HG02763 (cell line): ENCODE results near the gene ERICH3.
A peak's percentile ranks its signal among the peaks of the same experiment; 100 is the strongest.

Experiments
- ATAC-seq: cut with Tn5 transposase; IDR thresholded peaks from one replicate; pipeline ENCODE4 v1.9.1; 2021; ENCODE audit warnings: mild to moderate bottlenecking, moderate library complexity; ENCODE audit not compliant: unreplicated experiment

ERICH3 gene

GRCh38 chr1:74591949-74592348, 81.6 kb downstream of the ERICH3 start:
- ATAC-seq: no peak

- ATAC-seq: no peak
Measured at GRCh38 chr1:74590288-74590687, 83.3 kb downstream of the ERICH3 start.

GRCh38 chr1:74587888-74588287, 85.7 kb downstream of the ERICH3 start:
- ATAC-seq: no peak

- ATAC-seq: no peak
Measured at GRCh38 chr1:74586253-74586897, 87.2 kb downstream of the ERICH3 start.

- ATAC-seq: no peak
Measured at GRCh38 chr1:74584185-74584584, 89.4 kb downstream of the ERICH3 start.

GRCh38 chr1:74583397-74583796, 90.2 kb downstream of the ERICH3 start:
- no peak for ATAC-seq

- peak; percentile 99 for ATAC-seq
Measured at GRCh38 chr1:74579425-74579824, 94.2 kb downstream of the ERICH3 start.

- no peak for ATAC-seq
Measured at GRCh38 chr1:74578101-74578500, 95.5 kb downstream of the ERICH3 start.

GRCh38 chr1:74571891-74572290, 101.7 kb downstream of the ERICH3 start:
- ATAC-seq: no peak

GRCh38 chr1:74571493-74571800, 102.1 kb downstream of the ERICH3 start:
- no peak for ATAC-seq

GRCh38 chr1:74570797-74571492, 102.6 kb downstream of the ERICH3 start:
- no peak for ATAC-seq

GRCh38 chr1:74549932-74550331, 123.7 kb downstream of the ERICH3 start:
- no peak for ATAC-seq

GRCh38 chr1:74548961-74549750, 124.4 kb downstream of the ERICH3 start:
- ATAC-seq: no peak

GRCh38 chr1:74545821-74546220, 127.8 kb downstream of the ERICH3 start:
- no peak for ATAC-seq

GRCh38 chr1:74534241-74534640, 139.4 kb downstream of the ERICH3 start:
- ATAC-seq: no peak

- no peak for ATAC-seq
Measured at GRCh38 chr1:74531796-74532195, 141.8 kb downstream of the ERICH3 start.

- ATAC-seq: no peak
Measured at GRCh38 chr1:74530892-74531291, 142.7 kb downstream of the ERICH3 start.

GRCh38 chr1:74528123-74528522, 145.5 kb downstream of the ERICH3 start:
- ATAC-seq: no peak

GRCh38 chr1:74526708-74527107, 146.9 kb downstream of the ERICH3 start:
- no peak for ATAC-seq

GRCh38 chr1:74523873-74524480, 149.6 kb downstream of the ERICH3 start:
- ATAC-seq: no peak

- no peak for ATAC-seq
Measured at GRCh38 chr1:74522148-74522547, 151.4 kb downstream of the ERICH3 start.
